GM12878 (cell line): Measurements from ENCODE around the gene ZDHHC14. TPM values are rescaled to one million over a fixed set of nuclear protein-coding genes. Genes with fewer than 3 reads are reported as not detected.

Experiments used
- ATAC-seq: fragments of 200-7000 bp; cut with Tn5 transposase; 3 replicates; pipeline ENCODE4 v1.9.1; 2020; ENCODE audit warnings: mild to moderate bottlenecking, moderate library complexity
- BruUV-seq: library from RNA; stranded (reverse); fragments of 400-500 nt; replicated peaks from 2 replicates; lab custom pipeline; 2021; lab: Mats Ljungman, UMichigan
- CTCF ChIA-PET: fragments of 300-600 bp; sonication (Branson Sonifier 250); formaldehyde crosslinking; extraction: SDS; loops from one replicate; lab custom pipeline; 2021; ENCODE audit warnings: inconsistent platforms; lab: Yijun Ruan, JAX
- POLR2A ChIA-PET: fragments of 350-600 bp; formaldehyde crosslinking; extraction: SDS; loops from one replicate; lab custom pipeline; 2021; ENCODE audit warnings: inconsistent platforms; lab: Charles Lee
- RAD21 ChIA-PET: fragments of 300-600 bp; sonication (Branson Sonifier 250); formaldehyde crosslinking; loops from one replicate; lab custom pipeline; 2023; ENCODE audit warnings: antibody characterized with exemption; ENCODE audit not compliant: unreplicated experiment; lab: Charles Lee
- SMC1A ChIA-PET: fragments of 300-600 bp; sonication (Branson Sonifier 250); formaldehyde crosslinking; loops from one replicate; lab custom pipeline; 2023; ENCODE audit not compliant: unreplicated experiment, uncharacterized antibody; lab: Charles Lee
- DNase-seq: peaks from one replicate; pipeline ENCODE4 v3.0.0-alpha.2; 2011; ENCODE audit warnings: low read depth, low spot score
- FAIRE-seq: peaks from 3 replicates; lab custom pipeline; 2011; peaks lifted over from hg19 to GRCh38; lab: Jason Lieb, UNC
- H2AFZ ChIP-seq: 2 replicates; pipeline ENCODE4 v1.6.0; 2011; ENCODE audit warnings: low read depth, low read length, control low read depth; ENCODE audit not compliant: control insufficient read depth
- H3K27ac ChIP-seq: 2 replicates; pipeline ENCODE4 v1.5.1; 2011; ENCODE audit warnings: control low read depth; ENCODE audit not compliant: control insufficient read depth, insufficient read depth
- H3K27me3 ChIP-seq, 2 experiments: replicated peaks in 1 of 2; 2 replicates each; pipeline versions ENCODE4 v1.6.0 to v1.6.1; 2011; ENCODE audit warnings: low read length in 1 of 2; ENCODE audit not compliant: control insufficient read depth in 2 of 2, insufficient read depth in 2 of 2
- H3K36me3 ChIP-seq, 2 experiments: 2 replicates each; pipeline ENCODE4 v1.5.1; 2011; ENCODE audit warnings: low read length in 1 of 2; ENCODE audit not compliant: control insufficient read depth in 2 of 2, insufficient read depth in 2 of 2
- H3K4me1 ChIP-seq: 2 replicates; pipeline ENCODE4 v1.6.1; 2011; ENCODE audit warnings: mild to moderate bottlenecking, low read length, moderate library complexity, mixed read lengths; ENCODE audit not compliant: control insufficient read depth, insufficient read depth
- H3K4me2 ChIP-seq: 2 replicates; pipeline ENCODE4 v1.6.0; 2011; ENCODE audit warnings: control low read depth; ENCODE audit not compliant: control insufficient read depth, insufficient read depth
- H3K4me3 ChIP-seq: fragments of 200-600 bp; sonication (generic); 2 replicates; pipeline ENCODE4 v1.5.1; 2016
- H3K79me2 ChIP-seq: 2 replicates; pipeline ENCODE4 v1.6.0; 2011; ENCODE audit warnings: low read length; ENCODE audit not compliant: control insufficient read depth, insufficient read depth
- H3K9ac ChIP-seq: 2 replicates; pipeline ENCODE4 v1.8.0; 2011; ENCODE audit warnings: low read length, control low read depth, mixed read lengths; ENCODE audit not compliant: control insufficient read depth, insufficient read depth
- H3K9me3 ChIP-seq: replicated peaks from 3 replicates; pipeline ENCODE4 v1.5.1; 2011; ENCODE audit warnings: mild to moderate bottlenecking, low read length; ENCODE audit not compliant: control insufficient read depth, insufficient read depth
- H4K20me1 ChIP-seq: 2 replicates; pipeline ENCODE4 v1.6.0; 2011; ENCODE audit not compliant: control insufficient read depth, insufficient read depth
- BCL11A ChIP-seq: IDR thresholded peaks from 2 replicates; pipeline ENCODE4 v1.6.1; 2011; ENCODE audit warnings: low read depth, low read length
- NFXL1 ChIP-seq: fragments of 450-650 bp; IDR thresholded peaks from 2 replicates; pipeline ENCODE4 v1.6.1; 2017; ENCODE audit warnings: antibody characterized with exemption, mild to moderate bottlenecking, borderline replicate concordance
- NR2C1 ChIP-seq: fragments of 450-650 bp; IDR thresholded peaks from 2 replicates; pipeline ENCODE4 v1.6.1; 2017; ENCODE audit warnings: antibody characterized with exemption, mild to moderate bottlenecking, moderate library complexity
- POLR2AphosphoS5 ChIP-seq: IDR thresholded peaks from 2 replicates; pipeline ENCODE4 v1.6.1; 2011; ENCODE audit warnings: mild to moderate bottlenecking, low read length, inconsistent platforms
- RCOR1 ChIP-seq: conservative IDR thresholded peaks from 2 replicates; pipeline ENCODE4 v1.6.1; 2012; ENCODE audit warnings: low read depth, low read length, improper control_type of control experiment
- SUZ12 ChIP-seq: fragments of 200-600 bp; sonication (generic); IDR thresholded peaks from one replicate; pipeline ENCODE4 v1.6.1; 2018; ENCODE audit warnings: antibody characterized with exemption, mild to moderate bottlenecking; ENCODE audit not compliant: unreplicated experiment
- WGBS: methylation state at CpG from one replicate; pipeline ENCODE4 v1.1.6; 2016; ENCODE audit warnings: low lambda C conversion rate; ENCODE audit not compliant: insufficient replicate concordance, insufficient coverage; ENCODE audit errors: missing lambda C conversion rate; 5-methylcytosine and 5-hydroxymethylcytosine counted together
- in situ Hi-C: fragments of 300-500 bp; cut with MboI; formaldehyde crosslinking; loops from 9 replicates; pipeline ENCODE4 v1.14.3; 2018; ENCODE audit warnings: mixed read lengths
- intact Hi-C: fragments of 100-400 bp; cut with micrococcal nuclease; formaldehyde crosslinking; loops from one replicate; pipeline ENCODE4 v1.14.2; 2022; ENCODE audit not compliant: unreplicated experiment
- polyA plus RNA-seq, 11 experiments: library from polyadenylated mRNA; depleted of rRNA in 4 of 11; unstranded in 6 of 11; stranded (reverse) in 5 of 11; fragments of >200 nt; fragmentation: Nextera tagmentation in 4 of 11; fragmentation: Illumina TruSeq in 1 of 11; extraction: Ambion mirVana in 4 of 11; extraction: Trizol in 1 of 11; gene quantifications; 1 replicate in 1 of 11; 2 replicates in 10 of 11; pipeline versions ENCODE4 v1.2.1 to v1.2.3, GENCODE V29; 2011 to 2016; ENCODE audit warnings: inconsistent platforms in 2 of 11, missing spikeins in 2 of 11, low read depth in 1 of 11
- total RNA-seq, 4 experiments: library from RNA; depleted of rRNA in 3 of 4; stranded (reverse); fragments of >200 nt in 3 of 4; fragmentation: Illumina TruSeq in 1 of 4; extraction: Trizol in 1 of 4; gene quantifications; 2 replicates each; pipeline versions ENCODE4 v1.2.1 to v1.2.3, GENCODE V29; 2013 to 2021
- TF ChIP-seq, protein P1 (sequence below): fragments of 150-350 bp; IDR thresholded peaks from 2 replicates; pipeline ENCODE4 v1.6.1; 2014; ENCODE audit warnings: mild to moderate bottlenecking, low read depth, low read length

ZDHHC14 gene
- total and polyA plus RNA-seq, 10 of the 15 experiments (the other 5 are each of a cell fraction or from before 2014, with no cell fraction given), result 0.15 to 16.0 (median 0.76) TPM; not detected in 1

DNA sequence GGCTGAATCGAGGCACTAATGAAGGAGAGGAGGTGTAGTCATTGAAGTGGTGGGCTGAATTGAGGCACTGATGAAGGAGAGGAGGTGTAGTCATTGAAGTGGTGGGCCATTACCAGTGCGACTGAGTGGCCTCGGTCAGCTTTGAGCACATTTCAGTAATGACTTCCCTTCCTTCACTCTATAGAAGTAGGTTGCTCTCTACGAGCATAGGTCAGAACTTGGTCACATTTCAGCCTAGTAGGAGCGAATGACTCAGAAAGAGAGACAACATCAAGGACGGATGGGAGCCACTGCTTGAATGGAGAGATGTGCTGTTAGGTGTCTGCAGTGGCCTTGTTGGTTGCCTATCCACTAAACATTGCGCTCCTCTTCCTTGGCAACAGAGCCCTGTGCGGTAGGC lies 39.5 kb downstream of the ZDHHC14 start (continued):
- TF ChIP-seq, protein P1, sequence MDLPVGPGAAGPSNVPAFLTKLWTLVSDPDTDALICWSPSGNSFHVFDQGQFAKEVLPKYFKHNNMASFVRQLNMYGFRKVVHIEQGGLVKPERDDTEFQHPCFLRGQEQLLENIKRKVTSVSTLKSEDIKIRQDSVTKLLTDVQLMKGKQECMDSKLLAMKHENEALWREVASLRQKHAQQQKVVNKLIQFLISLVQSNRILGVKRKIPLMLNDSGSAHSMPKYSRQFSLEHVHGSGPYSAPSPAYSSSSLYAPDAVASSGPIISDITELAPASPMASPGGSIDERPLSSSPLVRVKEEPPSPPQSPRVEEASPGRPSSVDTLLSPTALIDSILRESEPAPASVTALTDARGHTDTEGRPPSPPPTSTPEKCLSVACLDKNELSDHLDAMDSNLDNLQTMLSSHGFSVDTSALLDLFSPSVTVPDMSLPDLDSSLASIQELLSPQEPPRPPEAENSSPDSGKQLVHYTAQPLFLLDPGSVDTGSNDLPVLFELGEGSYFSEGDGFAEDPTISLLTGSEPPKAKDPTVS, result no peak
- TF ChIP-seq SUZ12, result no peak
- no peak for TF ChIP-seq BCL11A

DNA sequence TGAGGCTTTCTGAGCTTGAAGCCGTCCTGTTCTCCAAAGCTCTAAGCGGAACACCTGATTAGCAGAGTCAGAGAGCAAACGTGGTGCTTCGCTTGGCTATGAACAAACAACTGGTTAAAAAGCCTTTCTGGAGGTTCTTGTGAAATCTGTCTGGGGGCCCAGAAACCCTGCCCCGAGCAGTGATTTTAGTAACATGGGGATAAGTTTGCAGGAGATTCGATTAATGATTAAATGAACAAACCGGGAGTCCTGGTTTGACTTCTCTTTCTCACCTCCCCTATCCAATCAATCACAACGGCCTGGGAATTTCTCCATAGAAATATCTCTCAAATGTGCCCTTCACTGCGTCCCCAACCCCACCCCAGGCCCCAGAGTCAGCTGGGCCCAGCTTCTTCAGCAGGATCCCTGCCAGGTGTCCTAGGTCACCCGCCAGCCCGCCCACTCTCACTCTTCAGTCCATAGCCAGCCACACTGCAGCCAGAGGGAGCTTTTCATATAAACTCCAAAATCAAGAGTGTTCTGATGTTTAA lies 43.6 kb downstream of the ZDHHC14 start:
- Histone ChIP-seq H3K4me3 (no peak overlapping the region), H3K9ac (no peak overlapping the region), H3K27me3 (no peaks in the 10 kb centered on the region), H2AFZ (no peak overlapping the region), H3K4me2 (no peak overlapping the region), H3K9me3 (no peaks in the 10 kb centered on the region; the same call in 2 of the 3 replicates), H4K20me1 (no peaks in the 10 kb centered on the region), H3K27ac (no peak overlapping the region), H3K79me2 (no peaks in the 10 kb centered on the region), H3K36me3 (no peaks in the 10 kb centered on the region; a peak in 1 of 4 replicates), H3K4me1 (no peaks in the 10 kb centered on the region)
- no peak for ATAC-seq
- ChIA-PET SMC1A (interaction anchor here (1.4 to 1.9 kb wide), 2 partner anchors 10 to 242 kb away, joined by 3 to 5 read pairs; no protein-coding TSS in a partner anchor), RAD21 (interaction anchor here (0.6 kb wide), 1 partner anchor 11 kb away, joined by 3 read pairs; no protein-coding TSS in a partner anchor), CTCF (interaction anchor here (1.1 to 1.4 kb wide), 2 partner anchors 14 to 20 kb away, joined by 3 to 4 read pairs; no protein-coding TSS in a partner anchor), POLR2A (interaction anchor here (0.6 kb wide), 2 partner anchors 71 to 117 kb away, joined by 3 to 6 read pairs; no protein-coding TSS in a partner anchor)
- in situ Hi-C loops (no loop called here), intact Hi-C loops (no loop called here)
- FAIRE-seq, result no peak
- no peak for TF ChIP-seq POLR2AphosphoS5
- TF ChIP-seq RCOR1, result no peak
- TF ChIP-seq NFXL1, result no peak
- TF ChIP-seq NR2C1, result no peak
- no peak for DNase-seq
- 65% methylated on average over 11 of the region's 11 CpGs for WGBS
- no TSS peak for BruUV-seq
